GM21390 (cell line): Measurements from ENCODE around the gene COA4.

Experiments used
- ATAC-seq: cut with Tn5 transposase; IDR thresholded peaks from one replicate; pipeline ENCODE4 v1.9.1; 2021; ENCODE audit not compliant: unreplicated experiment

COA4 gene

DNA sequence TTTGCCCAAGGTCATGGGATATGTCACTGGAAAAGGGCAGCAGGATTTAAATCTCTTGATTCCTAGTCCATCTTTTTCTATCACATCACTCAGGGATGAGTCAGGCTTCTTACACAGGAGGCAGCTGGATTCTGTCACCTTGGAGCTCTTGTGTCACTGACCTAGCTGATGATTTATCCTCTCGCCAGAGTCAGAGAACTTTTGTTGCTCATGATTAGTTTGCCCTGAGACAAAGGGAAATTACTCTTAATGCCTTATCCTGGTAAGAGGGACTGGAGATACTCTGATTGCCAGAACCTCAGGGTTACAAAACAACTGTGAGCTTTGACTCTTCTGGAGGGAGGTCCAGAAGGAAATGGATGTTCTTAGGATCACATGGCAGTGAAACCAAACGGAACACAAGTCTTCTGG lies 10.1 kb downstream of the COA4 start:
- no peak for ATAC-seq

GRCh38 chr11:73866095-73866579 lies 10.5 kb downstream of the COA4 start:
- ATAC-seq, result no peak

- ATAC-seq, result no peak
Observed at GRCh38 chr11:73862986-73863385, 13.7 kb downstream of the COA4 start.

- ATAC-seq, result no peak
Observed at GRCh38 chr11:73860202-73860601, 16.4 kb downstream of the COA4 start.

GRCh38 chr11:73859671-73860070 lies 17.0 kb downstream of the COA4 start:
- ATAC-seq, result no peak

GRCh38 chr11:73856031-73856567 lies 20.5 kb downstream of the COA4 start:
- ATAC-seq, result no peak

DNA sequence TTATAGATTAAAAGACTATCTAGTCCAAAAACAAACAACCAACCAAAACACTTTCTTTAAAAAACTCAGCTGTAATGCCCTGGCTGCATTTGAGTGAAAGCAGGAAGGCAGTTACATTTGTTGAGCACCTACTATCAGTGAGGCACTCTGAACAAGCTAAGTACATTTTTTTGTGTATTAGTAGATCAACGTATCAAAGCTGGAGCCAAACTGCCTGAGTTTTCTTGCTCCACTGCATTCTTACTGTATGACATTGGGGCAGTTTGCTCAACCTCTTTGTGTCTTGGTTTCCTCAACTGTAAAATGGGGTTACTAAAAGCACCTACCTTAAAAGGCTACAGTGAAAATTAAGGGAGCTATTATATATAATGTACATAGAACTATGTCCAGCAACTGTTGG lies 22.0 kb downstream of the COA4 start:
- no peak for ATAC-seq

DNA sequence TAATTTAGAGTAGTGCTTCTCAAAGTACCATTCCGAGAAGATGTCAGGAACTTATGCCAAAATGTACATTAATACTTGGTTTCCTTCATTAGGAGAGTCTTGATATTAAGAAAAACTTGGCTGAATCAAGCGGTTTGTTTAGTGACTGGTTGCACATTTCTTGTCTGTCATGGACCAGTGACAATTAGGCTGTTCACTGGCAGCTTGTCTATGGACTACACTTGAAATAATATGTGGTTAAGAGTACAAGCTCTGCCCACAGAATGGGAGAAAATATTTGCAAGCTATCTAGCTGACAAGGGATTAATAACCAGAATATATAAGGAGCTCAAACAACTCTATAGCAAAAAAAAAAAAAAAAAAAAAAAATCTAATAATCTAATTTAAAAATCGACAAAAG lies 24.6 kb downstream of the COA4 start:
- ATAC-seq, result no peak

DNA sequence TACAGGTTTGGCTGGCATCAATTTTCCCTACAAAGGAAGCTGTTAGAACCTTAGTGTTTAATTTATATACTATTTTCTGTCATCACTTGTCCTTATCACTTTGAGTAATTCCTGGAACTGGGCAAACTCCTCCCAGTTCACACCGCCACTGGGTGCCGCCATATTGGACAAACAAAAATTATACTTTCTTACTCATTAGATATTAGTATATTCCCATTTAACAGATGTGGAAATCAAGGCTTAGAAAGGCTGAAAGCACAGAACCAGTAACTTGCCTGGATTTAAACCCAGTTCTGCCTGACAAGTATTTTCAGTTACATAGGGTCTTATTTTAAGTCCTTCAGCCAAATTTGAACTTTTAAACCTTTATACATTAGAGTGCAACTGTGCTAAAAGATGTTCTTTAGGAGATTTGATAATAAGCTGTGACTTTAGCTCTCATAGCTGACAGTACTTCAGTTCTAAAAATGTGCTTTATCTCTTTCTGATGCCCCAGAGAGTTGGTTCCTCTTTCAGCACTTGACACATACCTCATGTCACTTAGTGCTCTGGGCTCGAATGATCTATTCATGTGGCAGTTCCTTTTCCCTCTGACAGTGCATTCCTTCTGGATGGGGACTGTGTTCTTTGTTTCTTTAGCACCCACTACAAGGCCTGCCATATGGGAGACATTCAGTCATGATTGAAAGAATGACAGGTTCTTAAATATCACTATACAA lies 25.4 kb downstream of the COA4 start:
- no peak for ATAC-seq

GRCh38 chr11:73839123-73839457 lies 37.6 kb downstream of the COA4 start:
- ATAC-seq, result no peak

DNA sequence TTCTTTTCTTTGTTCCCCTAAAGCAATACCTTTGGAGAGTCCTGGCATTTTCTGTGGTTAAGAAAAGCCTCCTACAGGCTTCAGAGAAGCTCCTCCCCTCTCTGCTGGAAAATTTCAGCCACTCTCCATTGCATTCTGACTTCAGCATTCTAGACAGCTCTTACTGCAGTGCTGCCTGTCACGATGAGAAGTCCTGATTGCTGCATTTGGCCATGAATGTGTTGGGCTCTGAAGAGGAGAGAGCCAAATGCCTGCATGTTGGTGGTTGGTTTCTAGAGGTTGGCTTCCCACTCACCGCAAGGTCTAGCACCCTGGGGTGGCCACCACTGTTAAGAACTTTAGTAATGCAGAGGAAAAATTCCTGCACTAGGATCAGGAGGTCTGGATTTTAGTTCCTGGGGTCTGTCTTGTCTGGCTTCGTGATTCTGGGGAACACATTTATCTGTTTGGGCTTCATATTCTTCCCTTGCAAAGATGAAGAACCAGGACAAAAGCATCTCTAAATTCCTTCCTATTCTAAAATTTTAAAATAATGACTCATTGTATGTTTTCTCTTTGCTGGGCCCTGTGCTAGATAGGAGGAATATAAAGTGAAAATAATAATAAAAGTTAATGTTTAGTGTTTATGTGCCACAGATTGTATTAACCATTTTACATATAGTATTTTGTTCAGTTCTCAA lies 38.1 kb downstream of the COA4 start:
- no peak for ATAC-seq

DNA sequence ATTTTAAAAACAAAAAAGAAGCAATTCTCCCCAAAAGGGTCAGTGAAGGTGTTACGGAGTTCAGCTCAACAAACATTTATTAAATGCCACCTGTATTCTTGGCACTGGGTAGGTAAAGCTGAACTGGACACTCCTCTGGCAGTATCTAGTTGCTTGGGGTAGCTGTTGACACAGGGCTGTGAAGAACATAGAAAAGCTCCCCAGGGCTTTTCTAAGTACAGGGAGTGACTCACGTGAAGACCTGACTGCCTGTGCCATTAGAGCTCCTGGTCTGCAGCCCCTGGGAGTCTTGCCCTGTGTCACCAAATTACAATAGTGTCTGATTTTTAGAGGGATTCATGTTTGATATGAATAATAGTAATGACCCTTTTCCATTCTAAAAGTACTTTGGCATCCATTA lies 43.6 kb downstream of the COA4 start:
- no peak for ATAC-seq

DNA sequence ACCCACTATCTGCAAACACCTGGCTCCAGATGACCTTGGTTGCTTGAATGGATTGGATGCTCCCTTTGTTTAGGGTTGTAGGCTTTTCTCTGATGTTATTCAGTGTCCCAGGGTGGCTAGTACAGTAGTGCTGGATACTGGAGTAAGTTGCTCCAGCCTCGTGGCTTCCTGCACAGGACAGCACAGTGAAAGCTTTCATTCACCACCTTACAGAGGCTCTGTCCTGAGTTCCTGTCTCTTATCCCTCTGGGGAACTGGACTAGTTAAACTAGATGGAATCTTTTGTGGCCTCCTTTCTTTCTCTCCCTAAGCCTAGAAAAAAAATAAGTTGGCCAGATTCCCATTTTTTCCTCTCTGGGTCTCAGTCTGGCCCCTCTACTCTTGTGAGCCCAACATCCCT lies 46.4 kb downstream of the COA4 start:
- ATAC-seq, result no peak
